ENCODE data around the gene PANK4.
"Not testable (repeated sequence)": the region's sequence is repeated elsewhere in the genome, so short reads cannot be mapped to it uniquely, and the experiment has no call there.

Gene PANK4

GRCh38 chr1:2525920-2526823 lies at the start of gene PANK4:
TSS of gene PANK4 (minus strand) at chr1:2526596. CDS start at chr1:2526587, 9 bp downstream.
- DNase-seq = peak; percentile 96

GRCh38 chr1:2574350-2574749 lies 48.0 kb upstream of the PANK4 start:
- no peak for DNase-seq

DNA sequence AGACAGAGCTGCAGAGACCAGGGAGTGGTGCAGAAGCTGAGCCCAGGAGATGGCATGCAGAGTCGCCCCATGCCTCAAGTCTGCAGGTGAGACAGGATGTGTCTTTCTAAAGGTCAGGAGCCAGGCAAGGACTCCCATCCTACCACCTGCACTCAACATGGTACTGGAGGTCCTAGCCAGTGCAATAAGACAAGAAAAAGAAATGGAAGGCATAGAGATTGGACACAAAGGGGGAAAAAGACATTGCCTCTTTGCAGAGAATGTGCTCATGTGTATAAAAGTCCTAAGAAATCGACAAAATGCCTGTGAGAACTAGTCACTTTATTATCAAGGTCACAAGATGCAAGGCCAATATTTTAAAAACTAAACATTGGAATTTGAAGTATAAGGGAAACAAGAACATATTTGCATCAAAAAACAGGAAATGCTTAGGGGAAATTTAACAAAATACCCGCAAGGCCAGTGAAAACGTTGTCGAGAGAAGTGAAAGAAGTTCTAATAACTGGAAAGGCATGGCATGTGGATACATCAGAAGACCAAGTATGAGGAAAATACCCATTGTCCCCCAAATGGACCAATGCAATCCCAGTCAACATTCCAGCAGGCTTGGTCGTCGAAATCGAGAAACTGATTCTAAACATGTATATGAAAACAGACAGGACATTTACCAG lies 47.0 kb upstream of the PANK4 start:
- peak; percentile 85 for DNase-seq

DNA sequence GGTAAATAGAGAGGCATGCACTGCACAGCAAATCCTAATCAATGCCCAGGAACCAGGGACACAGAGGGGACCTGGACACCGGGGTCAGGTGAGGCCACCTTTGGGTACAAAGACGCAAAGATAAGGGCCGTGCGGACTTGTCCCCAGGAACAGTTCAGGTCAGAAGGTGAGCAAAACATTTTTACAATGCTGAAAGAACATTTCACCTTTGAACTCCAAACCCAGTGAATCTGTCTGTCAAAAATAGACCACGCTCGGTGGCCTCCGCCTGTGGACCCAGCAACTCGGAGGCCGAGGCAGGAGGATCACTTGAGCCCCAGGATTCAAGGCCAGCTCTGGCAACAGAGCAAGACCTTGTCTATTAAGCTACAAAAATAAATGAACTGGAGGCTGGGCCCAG lies 45.0 kb upstream of the PANK4 start:
- no peak for DNase-seq

DNA sequence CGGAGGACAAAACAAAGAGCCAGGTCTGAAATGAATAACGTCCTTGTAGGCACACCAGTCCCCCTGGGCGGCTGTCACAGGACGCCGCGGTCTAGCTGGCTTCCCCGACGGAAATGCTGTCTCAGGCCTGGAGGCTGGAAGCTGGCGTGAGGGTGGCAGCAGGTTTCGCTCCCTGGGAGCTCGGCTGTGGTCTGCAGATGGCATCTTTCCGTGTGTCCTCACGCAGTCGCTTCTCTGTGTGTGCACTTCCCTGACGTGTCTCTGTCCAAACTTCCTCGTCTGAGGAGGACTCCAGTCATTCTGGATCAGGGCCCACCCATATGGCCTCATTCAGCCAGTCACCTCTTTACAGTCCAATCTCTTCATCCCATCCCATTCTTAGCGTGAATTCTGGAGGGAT lies 43.9 kb upstream of the PANK4 start:
- DNase-seq = peak; percentile 21

GRCh38 chr1:2569703-2570102 lies 43.3 kb upstream of the PANK4 start:
- not testable (repeated sequence) for DNase-seq

DNA sequence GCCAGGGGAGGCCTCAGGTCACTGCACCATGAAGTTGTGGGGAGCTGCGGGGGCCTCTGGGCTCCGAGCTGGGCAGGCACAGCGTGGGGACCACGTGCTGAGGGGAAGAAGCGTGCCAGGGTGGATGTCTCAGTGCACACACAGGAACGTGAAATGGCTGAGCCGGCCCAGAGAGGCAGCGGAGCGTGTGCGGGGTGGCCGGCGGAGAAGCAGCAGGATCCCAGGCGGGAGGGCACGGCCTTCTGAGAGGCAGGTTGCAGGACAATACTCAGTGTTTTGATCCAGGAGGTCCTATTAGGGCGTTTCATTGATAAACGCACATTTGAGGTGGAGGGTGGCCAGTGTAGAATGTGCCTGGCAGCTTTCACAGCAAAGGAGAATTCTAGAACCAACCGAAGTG lies 42.7 kb upstream of the PANK4 start:
- no peak for DNase-seq

- not testable (repeated sequence) for DNase-seq
Observed at GRCh38 chr1:2568187-2568816, 41.9 kb upstream of the PANK4 start.

- no peak for DNase-seq
Observed at GRCh38 chr1:2567083-2567679, 40.8 kb upstream of the PANK4 start.

DNA sequence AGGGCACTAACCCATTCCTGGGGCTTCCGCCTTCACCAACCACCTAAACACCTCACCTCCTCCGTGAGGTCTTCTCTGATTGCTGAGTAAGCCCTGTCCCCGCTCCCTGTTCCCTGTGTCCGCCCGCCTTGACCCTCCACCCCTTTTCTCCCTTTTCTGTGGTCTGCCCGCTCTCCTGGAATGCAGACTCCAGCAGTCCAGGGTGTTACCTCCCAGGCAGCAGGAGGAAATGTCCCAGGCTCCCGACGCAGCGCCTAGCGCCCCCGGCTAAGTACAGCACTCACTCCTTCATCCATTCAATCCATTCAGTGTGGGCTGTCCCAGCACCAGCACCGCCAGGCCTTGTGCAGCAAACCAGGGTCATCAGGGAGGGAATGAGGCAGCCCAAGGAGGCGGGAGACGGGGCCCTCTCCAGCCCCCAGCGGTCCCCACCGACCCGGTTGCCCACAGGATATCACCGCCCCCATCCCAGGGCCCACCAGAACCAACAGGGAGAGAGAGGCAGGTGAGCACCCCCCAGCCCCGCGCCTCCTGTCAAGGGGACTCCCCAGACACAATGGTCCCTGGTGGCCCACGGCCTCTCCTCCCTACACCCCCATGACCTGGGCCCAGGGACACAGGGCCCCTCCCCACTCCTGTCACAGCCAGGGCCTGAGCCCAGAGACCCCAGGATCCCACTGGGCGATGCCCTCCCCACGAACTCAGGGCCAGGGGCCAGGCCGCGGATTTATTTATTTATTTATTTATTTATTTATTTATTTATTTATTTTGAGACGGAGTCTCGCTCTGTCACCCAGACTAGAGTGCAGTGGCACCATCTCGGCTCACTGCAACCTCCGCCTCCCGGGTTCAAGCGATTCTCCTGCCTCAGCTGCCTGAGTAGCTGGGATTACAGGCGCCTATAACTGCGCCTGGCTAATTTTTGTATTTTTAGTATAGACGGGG lies 40.0 kb upstream of the PANK4 start:
- DNase-seq = no peak

- DNase-seq = no peak
Observed at GRCh38 chr1:2564815-2565374, 38.5 kb upstream of the PANK4 start.

- DNase-seq = no peak
Observed at GRCh38 chr1:2564006-2564814, 37.8 kb upstream of the PANK4 start.

DNA sequence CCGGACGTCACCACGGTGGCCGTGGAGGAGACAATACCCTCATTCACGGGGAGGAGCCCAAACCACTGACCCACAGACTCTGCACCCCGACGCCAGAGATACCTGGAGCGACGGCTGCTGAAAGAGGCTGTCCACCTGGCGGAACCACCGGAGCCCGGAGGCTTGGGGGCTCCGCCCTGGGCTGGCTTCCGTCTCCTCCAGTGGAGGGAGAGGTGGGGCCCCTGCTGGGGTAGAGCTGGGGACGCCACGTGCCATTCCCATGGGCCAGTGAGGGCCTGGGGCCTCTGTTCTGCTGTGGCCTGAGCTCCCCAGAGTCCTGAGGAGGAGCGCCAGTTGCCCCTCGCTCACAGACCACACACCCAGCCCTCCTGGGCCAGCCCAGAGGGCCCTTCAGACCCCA lies 36.8 kb upstream of the PANK4 start:
- DNase-seq = no peak

- DNase-seq = peak; percentile 23
Observed at GRCh38 chr1:2561898-2562895, 35.8 kb upstream of the PANK4 start.

DNA sequence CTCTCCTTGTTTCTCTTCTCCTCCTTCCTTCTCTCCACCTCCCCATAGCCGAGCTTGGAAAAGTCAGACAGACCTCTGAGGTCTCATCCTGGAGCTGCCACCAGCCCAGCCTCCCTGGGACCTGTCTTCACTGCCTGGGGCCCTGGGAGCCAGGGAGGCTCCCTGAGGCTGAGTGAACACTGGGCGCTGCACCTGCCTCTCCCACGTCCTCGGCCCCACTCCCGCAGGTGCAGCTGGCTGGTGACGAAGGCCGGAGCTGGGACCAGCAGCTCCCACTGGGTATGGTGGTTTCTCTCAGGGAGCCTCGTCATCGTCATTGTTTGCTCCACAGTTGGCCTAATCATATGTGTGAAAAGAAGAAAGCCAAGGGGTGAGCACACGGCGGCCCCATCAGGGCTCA lies 35.0 kb upstream of the PANK4 start:
- DNase-seq = no peak

DNA sequence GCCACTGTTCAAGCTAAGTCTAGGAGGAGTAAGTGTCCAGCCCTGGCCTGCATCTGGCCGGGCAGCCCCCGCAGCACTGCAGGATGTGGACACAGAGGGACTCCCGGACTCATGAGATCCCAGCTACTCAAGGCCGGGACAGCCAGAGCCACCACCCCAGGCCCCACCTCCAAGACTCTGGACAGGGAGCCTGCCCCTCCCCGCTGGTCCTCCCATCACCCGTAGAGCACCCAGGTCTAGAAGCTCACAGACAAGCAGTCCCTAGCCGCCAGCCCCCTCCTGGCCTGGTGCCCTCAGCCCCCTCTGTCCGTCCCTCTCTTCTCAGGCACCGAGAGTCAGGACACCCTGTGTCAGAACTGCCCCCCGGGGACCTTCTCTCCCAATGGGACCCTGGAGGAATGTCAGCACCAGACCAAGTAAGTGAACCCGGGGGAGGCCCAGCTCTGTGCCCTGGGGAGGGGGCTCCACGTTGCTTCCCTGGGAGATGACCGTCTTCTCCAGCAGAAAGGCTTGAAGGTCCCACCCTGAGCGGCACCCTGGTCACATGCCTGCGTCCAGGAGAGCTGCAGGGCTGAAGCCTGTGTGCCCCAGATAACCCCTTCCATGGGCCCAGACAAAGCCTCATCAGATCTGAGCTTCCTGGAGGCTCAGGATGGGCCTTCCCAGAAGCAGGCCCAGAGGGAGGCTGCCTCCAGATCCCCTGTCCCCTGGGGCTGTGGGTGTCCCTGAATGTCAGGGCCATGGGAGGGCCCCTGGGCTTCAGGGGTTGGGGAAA lies 34.1 kb upstream of the PANK4 start:
- no peak for DNase-seq

- no peak for DNase-seq
Observed at GRCh38 chr1:2559509-2560298, 33.3 kb upstream of the PANK4 start.

DNA sequence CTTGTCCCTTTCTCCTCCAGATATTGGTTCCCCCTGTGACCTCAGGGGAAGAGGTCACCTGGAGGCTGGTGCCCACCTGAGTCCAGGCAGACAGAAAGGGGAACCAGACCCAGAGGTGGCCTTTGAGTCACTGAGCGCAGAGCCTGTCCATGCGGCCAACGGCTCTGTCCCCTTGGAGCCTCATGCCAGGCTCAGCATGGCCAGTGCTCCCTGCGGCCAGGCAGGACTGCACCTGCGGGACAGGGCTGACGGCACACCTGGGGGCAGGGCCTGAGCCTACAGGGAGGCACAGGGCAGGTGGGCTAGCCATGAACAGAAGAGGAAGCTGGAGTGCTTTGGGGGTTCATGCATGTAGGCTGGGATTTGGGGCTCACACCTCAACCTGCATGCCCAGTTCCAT lies 32.5 kb upstream of the PANK4 start:
- DNase-seq = no peak
